Fibroblast of peridontal ligament (primary cell): ENCODE measurements around the gene LEMD2.

Source experiments
- DNase-seq: peaks from one replicate; pipeline ENCODE4 v3.0.0-alpha.2; 2010; ENCODE audit errors: extremely low read depth

LEMD2 gene

GRCh38 chr6:33738879-33739278 is 50.1 kb downstream of the LEMD2 start:
- DNase-seq: no peak

- no peak for DNase-seq
Measured at GRCh38 chr6:33738153-33738552, 50.8 kb downstream of the LEMD2 start.

GRCh38 chr6:33737267-33738026 is 51.5 kb downstream of the LEMD2 start:
- DNase-seq: no peak

GRCh38 chr6:33735216-33735615 is 53.7 kb downstream of the LEMD2 start:
- no peak for DNase-seq

- DNase-seq: no peak
Measured at GRCh38 chr6:33733709-33734007, 55.3 kb downstream of the LEMD2 start.

GRCh38 chr6:33732817-33733708 is 55.9 kb downstream of the LEMD2 start:
- peak; percentile 38 for DNase-seq

- no peak for DNase-seq
Measured at GRCh38 chr6:33732385-33732784, 56.5 kb downstream of the LEMD2 start.

- no peak for DNase-seq
Measured at GRCh38 chr6:33731751-33732282, 57.1 kb downstream of the LEMD2 start.

GRCh38 chr6:33731035-33731434 is 57.9 kb downstream of the LEMD2 start:
- no peak for DNase-seq

GRCh38 chr6:33730611-33731010 is 58.3 kb downstream of the LEMD2 start:
- no peak for DNase-seq

GRCh38 chr6:33729059-33729458 is 59.9 kb downstream of the LEMD2 start:
- DNase-seq: no peak

- no peak for DNase-seq
Measured at GRCh38 chr6:33728438-33728837, 60.5 kb downstream of the LEMD2 start.

- no peak for DNase-seq
Measured at GRCh38 chr6:33727932-33728331, 61.0 kb downstream of the LEMD2 start.

- DNase-seq: no peak
Measured at GRCh38 chr6:33727126-33727525, 61.8 kb downstream of the LEMD2 start.

- DNase-seq: no peak
Measured at GRCh38 chr6:33726696-33727095, 62.2 kb downstream of the LEMD2 start.

- DNase-seq: no peak
Measured at GRCh38 chr6:33725891-33726673, 62.8 kb downstream of the LEMD2 start.

- no peak for DNase-seq
Measured at GRCh38 chr6:33725222-33725621, 63.7 kb downstream of the LEMD2 start.

- DNase-seq: no peak
Measured at GRCh38 chr6:33724102-33725023, 64.6 kb downstream of the LEMD2 start.

- no peak for DNase-seq
Measured at GRCh38 chr6:33723371-33724085, 65.4 kb downstream of the LEMD2 start.

GRCh38 chr6:33722103-33722623 is 66.8 kb downstream of the LEMD2 start:
- no peak for DNase-seq
